ENCODE results near the gene SENP8. TPM values are rescaled to one million over a fixed set of nuclear protein-coding genes. Genes with fewer than 3 reads are reported as not detected.

Gene SENP8
- total and polyA plus RNA-seq, 12 donors, result 1.8 to 8.8 (median 6.6) TPM

GRCh38 chr15:72182673-72183072, 64.5 kb downstream of the SENP8 start:
- WGBS, 2 donors, result 89 to 97% methylated on average over 3 of the region's 3 CpGs
- TF ChIP-seq, protein P1, sequence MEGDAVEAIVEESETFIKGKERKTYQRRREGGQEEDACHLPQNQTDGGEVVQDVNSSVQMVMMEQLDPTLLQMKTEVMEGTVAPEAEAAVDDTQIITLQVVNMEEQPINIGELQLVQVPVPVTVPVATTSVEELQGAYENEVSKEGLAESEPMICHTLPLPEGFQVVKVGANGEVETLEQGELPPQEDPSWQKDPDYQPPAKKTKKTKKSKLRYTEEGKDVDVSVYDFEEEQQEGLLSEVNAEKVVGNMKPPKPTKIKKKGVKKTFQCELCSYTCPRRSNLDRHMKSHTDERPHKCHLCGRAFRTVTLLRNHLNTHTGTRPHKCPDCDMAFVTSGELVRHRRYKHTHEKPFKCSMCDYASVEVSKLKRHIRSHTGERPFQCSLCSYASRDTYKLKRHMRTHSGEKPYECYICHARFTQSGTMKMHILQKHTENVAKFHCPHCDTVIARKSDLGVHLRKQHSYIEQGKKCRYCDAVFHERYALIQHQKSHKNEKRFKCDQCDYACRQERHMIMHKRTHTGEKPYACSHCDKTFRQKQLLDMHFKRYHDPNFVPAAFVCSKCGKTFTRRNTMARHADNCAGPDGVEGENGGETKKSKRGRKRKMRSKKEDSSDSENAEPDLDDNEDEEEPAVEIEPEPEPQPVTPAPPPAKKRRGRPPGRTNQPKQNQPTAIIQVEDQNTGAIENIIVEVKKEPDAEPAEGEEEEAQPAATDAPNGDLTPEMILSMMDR (IDR thresholded peaks at IDR 0.05), result no peak
- ATAC-seq (no peak), DNase-seq (no peak)
- Histone ChIP-seq H3K4me3 (no peak overlapping the region), H3K27me3 (peaks cover 0 to 52% (median 27%) of the 10 kb centered on the region in 7 donors), H3K27ac (no peak overlapping the region), H3K9me3 (no peaks in the 10 kb centered on the region), H3K36me3 (no peaks in the 10 kb centered on the region), H3K4me1 (peaks cover 3 to 29% (median 19%) of the 10 kb centered on the region in 9 donors)
- intact Hi-C loops (cut with DNase I), result no loop called here

DNA sequence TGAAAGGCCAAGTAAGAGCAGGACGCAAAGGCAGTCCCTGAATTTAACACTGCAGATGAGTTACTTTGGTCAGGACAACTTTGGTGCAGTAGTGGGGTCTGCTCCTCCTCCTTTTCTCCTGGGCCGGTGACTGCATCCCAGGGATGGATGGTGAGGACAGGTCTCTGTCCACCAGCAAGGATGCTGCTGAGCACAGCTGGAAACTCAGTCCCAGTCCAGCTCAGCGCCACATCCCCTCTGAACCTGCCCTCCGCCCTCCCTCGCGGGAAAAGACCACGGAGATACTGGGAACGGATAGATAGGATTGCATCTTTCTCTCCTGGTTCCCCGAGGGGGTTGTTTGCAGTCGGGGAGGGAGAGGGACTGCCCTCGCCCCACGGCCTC, 65.6 kb downstream of the SENP8 start:
- 31 to 34% methylated on average over 12 of the region's 12 CpGs for WGBS, 2 donors
- intact Hi-C loops (cut with DNase I), result no loop called here
- Histone ChIP-seq H3K9me3 (no peaks in the 10 kb centered on the region), H3K27ac (no peak overlapping the region), H3K27me3 (peaks cover 0 to 58% (median 27%) of the 10 kb centered on the region in 7 donors), H3K36me3 (no peaks in the 10 kb centered on the region), H3K4me3 (peak overlapping the region in 8 of 10 donors; percentile 15 to 45 (median 30)), H3K4me1 (peaks cover 3 to 29% (median 19%) of the 10 kb centered on the region in 9 donors)
- TF ChIP-seq, protein P1 (IDR thresholded peaks at IDR 0.05), result no peak
- DNase-seq (no peak), ATAC-seq (peak in 2 of 8 donors; percentile 18 to 28)

DNA sequence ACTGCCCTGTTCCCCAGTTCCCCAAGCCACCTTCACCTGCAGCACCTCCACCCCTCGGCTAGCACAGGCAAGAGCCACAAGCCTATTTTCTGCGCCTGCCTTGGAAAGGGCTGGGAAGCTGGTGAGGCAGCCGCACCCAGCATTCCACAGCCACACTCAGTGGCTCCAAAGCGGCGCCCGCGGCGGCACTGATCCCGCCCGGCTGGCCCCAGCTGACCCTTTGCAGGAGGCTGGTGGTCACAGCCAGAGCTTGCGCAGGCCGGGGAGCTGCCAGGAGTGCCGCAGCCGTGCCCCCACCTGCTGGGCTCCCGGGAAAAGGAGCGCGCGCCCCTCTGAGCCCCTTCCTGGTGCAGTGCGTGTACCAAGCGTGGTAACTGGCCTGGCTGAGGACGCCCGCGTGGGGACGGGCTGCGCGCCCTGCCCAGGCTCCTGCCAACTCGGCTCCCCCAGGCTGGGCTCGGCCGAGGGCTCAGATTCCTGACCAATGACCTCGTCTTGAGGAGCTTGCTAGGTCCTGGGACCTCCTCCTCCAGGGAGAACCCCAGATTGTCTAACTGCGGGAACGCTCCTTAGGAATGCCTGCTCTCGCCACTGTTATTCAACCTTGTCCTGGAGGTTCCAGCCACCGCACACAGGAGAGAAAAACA, 66.1 kb downstream of the SENP8 start:
- intact Hi-C loops (cut with DNase I), result no loop called here
- TF ChIP-seq, protein P1 (IDR thresholded peaks at IDR 0.05), result no peak
- Histone ChIP-seq H3K9me3 (no peaks in the 10 kb centered on the region), H3K36me3 (no peaks in the 10 kb centered on the region), H3K27me3 (peaks cover 0 to 60% (median 27%) of the 10 kb centered on the region in 7 donors), H3K4me3 (peak overlapping the region in 9 of 10 donors; percentile 15 to 45 (median 29)), H3K27ac (no peak overlapping the region), H3K4me1 (peaks cover 3 to 28% (median 19%) of the 10 kb centered on the region in 9 donors)
- 9 to 11% methylated on average over 34 of the region's 34 CpGs for WGBS, 2 donors
- DNase-seq, result no peak
- peak; percentile 51 to 87 (median 70) for ATAC-seq

- TF ChIP-seq, protein P1 (IDR thresholded peaks at IDR 0.05), result no peak
- Histone ChIP-seq H3K27me3 (peaks cover 0 to 49% (median 11%) of the 10 kb centered on the region in 7 donors), H3K36me3 (no peaks in the 10 kb centered on the region), H3K4me1 (peaks cover 0 to 2% (median under 1%) of the 10 kb centered on the region in 9 donors), H3K27ac (no peak overlapping the region), H3K9me3 (no peaks in the 10 kb centered on the region), H3K4me3 (no peak overlapping the region)
- no peak for ATAC-seq
- DNase-seq, result no peak
- intact Hi-C loops (cut with DNase I), result no loop called here
- WGBS, 2 donors, result 83 to 92% methylated on average over 2 of the region's 2 CpGs
Observed at GRCh38 chr15:72189250-72189902, 71.2 kb downstream of the SENP8 start.
